ENCODE results near the gene AFF3. TPM values are rescaled to one million over a fixed set of nuclear protein-coding genes. Genes with fewer than 3 reads are reported as not detected.

AFF3 gene
- total RNA-seq, 1 experiment from 2014 or later: 0.22 TPM

- H3K4me3 Mint-ChIP-seq: no peak overlapping the region
- no peak overlapping the region for H3T11ph ChIP-seq (ENCODE audit: low read length)
- H3K4me1 ChIP-seq (ENCODE audit: insufficient read depth, low read length): no peaks in the 10 kb centered on the region
- no peaks in the 10 kb centered on the region for H3K9me3 Mint-ChIP-seq
- no peak overlapping the region for H2BK20ac ChIP-seq (ENCODE audit: low read depth, low read length, poor library complexity, severe bottlenecking)
- H3K27ac ChIP-seq (ENCODE audit: insufficient read length, low read depth, low read length): no peak overlapping the region
- no CpG with 5 or more reads among the region's 6 CpGs for WGBS (ENCODE audit: extremely low coverage, insufficient read length, low lambda C conversion rate)
- no peak overlapping the region for H3K18ac ChIP-seq (ENCODE audit: insufficient read length, low read depth, low read length)
- no peak overlapping the region for H2BK15ac ChIP-seq (ENCODE audit: low read depth, low read length)
- H2AK5ac ChIP-seq (ENCODE audit: insufficient read length, low read length): no peak overlapping the region
- H3K36me3 Mint-ChIP-seq (ENCODE audit: insufficient read depth in 1 of 3, low read depth in 3 of 3): no peaks in the 10 kb centered on the region
- no peaks in the 10 kb centered on the region for H3K9me3 ChIP-seq (ENCODE audit: control insufficient read depth, low read depth, low read length)
- H3K9ac ChIP-seq (ENCODE audit: extremely low read depth, insufficient read length, low read length): no peak overlapping the region
- H3K23me2 ChIP-seq (ENCODE audit: insufficient read length, low read depth, low read length, poor library complexity, severe bottlenecking): no peaks in the 10 kb centered on the region
- H2AFZ ChIP-seq (ENCODE audit: low read length): no peak overlapping the region
- H3K56ac ChIP-seq (ENCODE audit: insufficient read length, low read depth, low read length): no peak overlapping the region
- no peaks in the 10 kb centered on the region for H3K27me3 Mint-ChIP-seq (ENCODE audit: low read depth)
- H3K4me2 ChIP-seq (ENCODE audit: insufficient read depth, insufficient read length, low read length): no peak overlapping the region
- no peak for TF ChIP-seq CTCF (conservative IDR thresholded peaks at IDR 0.05)
- H3K27me3 ChIP-seq (ENCODE audit: insufficient read depth, low read length): no peaks in the 10 kb centered on the region
- H3K79me2 ChIP-seq (ENCODE audit: insufficient read depth, low read length): no peaks in the 10 kb centered on the region
- no peak overlapping the region for H3K27ac Mint-ChIP-seq
- H2BK120ac ChIP-seq (ENCODE audit: low read depth, low read length, poor library complexity, severe bottlenecking): no peak overlapping the region
- no peaks in the 10 kb centered on the region for H4K20me1 ChIP-seq (ENCODE audit: control insufficient read depth, insufficient read depth, insufficient read length)
- no peak overlapping the region for H4K91ac ChIP-seq (ENCODE audit: insufficient read length, low read depth, low read length)
- DNase-seq: no peak
- no peak overlapping the region for H4K5ac ChIP-seq (ENCODE audit: insufficient read length, low read depth, low read length)
- H3K14ac ChIP-seq (ENCODE audit: insufficient read depth, low read length): no peak overlapping the region
- no peak overlapping the region for H3K23ac ChIP-seq (ENCODE audit: insufficient read length, low read depth, low read length)
- no peak overlapping the region for H2BK12ac ChIP-seq (ENCODE audit: insufficient read length, low read depth, low read length)
- H3K4ac ChIP-seq (ENCODE audit: low read depth, low read length): no peak overlapping the region
- H2BK5ac ChIP-seq (ENCODE audit: insufficient read length, low read length): no peak overlapping the region
- H3K4me1 Mint-ChIP-seq: no peaks in the 10 kb centered on the region
- H3K79me1 ChIP-seq (ENCODE audit: insufficient read depth, low read depth, low read length, poor library complexity, severe bottlenecking): no peaks in the 10 kb centered on the region
- no peak overlapping the region for H4K8ac ChIP-seq (replicated peaks; ENCODE audit: insufficient read length, low read depth, low read length)
These were observed 530.6 kb downstream of the AFF3 start for GRCh38 chr2:99611786-99612185.
